GM12878 (cell line): Measurements from ENCODE around the gene KRTAP10-1. TPM values are rescaled to one million over a fixed set of nuclear protein-coding genes. Genes with fewer than 3 reads are reported as not detected.

ENCODE experiments used
- ATAC-seq: fragments of 200-7000 bp; cut with Tn5 transposase; 3 replicates; pipeline ENCODE4 v1.9.1; 2020; ENCODE audit warnings: mild to moderate bottlenecking, moderate library complexity
- BruUV-seq: library from RNA; stranded (reverse); fragments of 400-500 nt; replicated peaks from 2 replicates; lab custom pipeline; 2021; lab: Mats Ljungman, UMichigan
- CTCF ChIA-PET: fragments of 300-600 bp; sonication (Branson Sonifier 250); formaldehyde crosslinking; extraction: SDS; loops from one replicate; lab custom pipeline; 2021; ENCODE audit warnings: inconsistent platforms; lab: Yijun Ruan, JAX
- POLR2A ChIA-PET: fragments of 350-600 bp; formaldehyde crosslinking; extraction: SDS; loops from one replicate; lab custom pipeline; 2021; ENCODE audit warnings: inconsistent platforms; lab: Charles Lee
- RAD21 ChIA-PET: fragments of 300-600 bp; sonication (Branson Sonifier 250); formaldehyde crosslinking; loops from one replicate; lab custom pipeline; 2023; ENCODE audit warnings: antibody characterized with exemption; ENCODE audit not compliant: unreplicated experiment; lab: Charles Lee
- SMC1A ChIA-PET: fragments of 300-600 bp; sonication (Branson Sonifier 250); formaldehyde crosslinking; loops from one replicate; lab custom pipeline; 2023; ENCODE audit not compliant: unreplicated experiment, uncharacterized antibody; lab: Charles Lee
- DNase-seq: peaks from one replicate; pipeline ENCODE4 v3.0.0-alpha.2; 2011; ENCODE audit warnings: low read depth, low spot score
- FAIRE-seq: peaks from 3 replicates; lab custom pipeline; 2011; peaks lifted over from hg19 to GRCh38; lab: Jason Lieb, UNC
- H2AFZ ChIP-seq: 2 replicates; pipeline ENCODE4 v1.6.0; 2011; ENCODE audit warnings: low read depth, low read length, control low read depth; ENCODE audit not compliant: control insufficient read depth
- H3K27ac ChIP-seq: 2 replicates; pipeline ENCODE4 v1.5.1; 2011; ENCODE audit warnings: control low read depth; ENCODE audit not compliant: control insufficient read depth, insufficient read depth
- H3K27me3 ChIP-seq, 2 experiments: replicated peaks in 1 of 2; 2 replicates each; pipeline versions ENCODE4 v1.6.0 to v1.6.1; 2011; ENCODE audit warnings: low read length in 1 of 2; ENCODE audit not compliant: control insufficient read depth in 2 of 2, insufficient read depth in 2 of 2
- H3K36me3 ChIP-seq, 2 experiments: 2 replicates each; pipeline ENCODE4 v1.5.1; 2011; ENCODE audit warnings: low read length in 1 of 2; ENCODE audit not compliant: control insufficient read depth in 2 of 2, insufficient read depth in 2 of 2
- H3K4me1 ChIP-seq: 2 replicates; pipeline ENCODE4 v1.6.1; 2011; ENCODE audit warnings: mild to moderate bottlenecking, low read length, moderate library complexity, mixed read lengths; ENCODE audit not compliant: control insufficient read depth, insufficient read depth
- H3K4me2 ChIP-seq: 2 replicates; pipeline ENCODE4 v1.6.0; 2011; ENCODE audit warnings: control low read depth; ENCODE audit not compliant: control insufficient read depth, insufficient read depth
- H3K4me3 ChIP-seq: fragments of 200-600 bp; sonication (generic); 2 replicates; pipeline ENCODE4 v1.5.1; 2016
- H3K79me2 ChIP-seq: 2 replicates; pipeline ENCODE4 v1.6.0; 2011; ENCODE audit warnings: low read length; ENCODE audit not compliant: control insufficient read depth, insufficient read depth
- H3K9ac ChIP-seq: 2 replicates; pipeline ENCODE4 v1.8.0; 2011; ENCODE audit warnings: low read length, control low read depth, mixed read lengths; ENCODE audit not compliant: control insufficient read depth, insufficient read depth
- H3K9me3 ChIP-seq: replicated peaks from 3 replicates; pipeline ENCODE4 v1.5.1; 2011; ENCODE audit warnings: mild to moderate bottlenecking, low read length; ENCODE audit not compliant: control insufficient read depth, insufficient read depth
- H4K20me1 ChIP-seq: 2 replicates; pipeline ENCODE4 v1.6.0; 2011; ENCODE audit not compliant: control insufficient read depth, insufficient read depth
- CHD1 ChIP-seq: IDR thresholded peaks from 2 replicates; pipeline ENCODE4 v1.6.1; 2012; ENCODE audit warnings: low read depth, low read length, improper control_type of control experiment
- DPF2 ChIP-seq: fragments of 450-650 bp; IDR thresholded peaks from 2 replicates; pipeline ENCODE4 v1.6.1; 2017; ENCODE audit warnings: mild to moderate bottlenecking
- EZH2 ChIP-seq: IDR thresholded peaks from 2 replicates; pipeline ENCODE4 v1.6.1; 2012; ENCODE audit warnings: low read depth, mild to moderate bottlenecking, control low read depth, inconsistent platforms, low read length, borderline replicate concordance; ENCODE audit not compliant: control insufficient read depth
- FOXM1 ChIP-seq: IDR thresholded peaks from 2 replicates; pipeline ENCODE4 v1.6.1; 2012; ENCODE audit warnings: low read depth, mild to moderate bottlenecking, inconsistent platforms, low read length, moderate library complexity
- GATAD2B ChIP-seq: fragments of 450-650 bp; conservative IDR thresholded peaks from 2 replicates; pipeline ENCODE4 v1.6.1; 2017; ENCODE audit warnings: low read depth, mild to moderate bottlenecking, moderate library complexity
- KDM1A ChIP-seq: fragments of 200-600 bp; sonication (generic); IDR thresholded peaks from 2 replicates; pipeline ENCODE4 v1.6.1; 2016; ENCODE audit warnings: borderline replicate concordance
- MEF2B ChIP-seq: fragments of 450-650 bp; IDR thresholded peaks from 2 replicates; pipeline ENCODE4 v1.6.1; 2018; ENCODE audit warnings: mild to moderate bottlenecking, moderate library complexity; ENCODE audit not compliant: partially characterized antibody, poor library complexity, severe bottlenecking
- NFXL1 ChIP-seq: fragments of 450-650 bp; IDR thresholded peaks from 2 replicates; pipeline ENCODE4 v1.6.1; 2017; ENCODE audit warnings: antibody characterized with exemption, mild to moderate bottlenecking, borderline replicate concordance
- NKRF ChIP-seq: fragments of 450-650 bp; conservative IDR thresholded peaks from 2 replicates; pipeline ENCODE4 v1.6.1; 2017; ENCODE audit warnings: mild to moderate bottlenecking, moderate library complexity
- NRF1 ChIP-seq: conservative IDR thresholded peaks from 2 replicates; pipeline ENCODE4 v1.6.1; 2011; ENCODE audit warnings: mild to moderate bottlenecking, low read depth, low read length, improper control_type of control experiment
- PAX5 ChIP-seq: IDR thresholded peaks from 2 replicates; pipeline ENCODE4 v1.6.1; 2011; ENCODE audit warnings: low read depth, low read length, borderline replicate concordance
- RELA ChIP-seq: fragments of 450-650 bp; IDR thresholded peaks from 2 replicates; pipeline ENCODE4 v1.8.0; 2014; ENCODE audit warnings: borderline replicate concordance; ENCODE audit not compliant: partially characterized antibody
- SPI1 ChIP-seq: IDR thresholded peaks from 2 replicates; pipeline ENCODE4 v1.6.1; 2011; ENCODE audit warnings: low read depth, mild to moderate bottlenecking, low read length, moderate library complexity, borderline replicate concordance; ENCODE audit not compliant: insufficient read depth
- SUZ12 ChIP-seq: fragments of 200-600 bp; sonication (generic); IDR thresholded peaks from one replicate; pipeline ENCODE4 v1.6.1; 2018; ENCODE audit warnings: antibody characterized with exemption, mild to moderate bottlenecking; ENCODE audit not compliant: unreplicated experiment
- TCF12 ChIP-seq: IDR thresholded peaks from 2 replicates; pipeline ENCODE4 v1.6.1; 2011; ENCODE audit warnings: low read depth, mild to moderate bottlenecking, low read length
- WRNIP1 ChIP-seq: IDR thresholded peaks from 2 replicates; pipeline ENCODE4 v1.6.1; 2011; ENCODE audit warnings: low read depth, low read length, improper control_type of control experiment, borderline replicate concordance
- ZSCAN29 ChIP-seq: fragments of 450-650 bp; IDR thresholded peaks from 2 replicates; pipeline ENCODE4 v1.6.1; 2017; ENCODE audit warnings: mild to moderate bottlenecking, moderate library complexity
- WGBS: methylation state at CpG from one replicate; pipeline ENCODE4 v1.1.6; 2016; ENCODE audit warnings: low lambda C conversion rate; ENCODE audit not compliant: insufficient replicate concordance, insufficient coverage; ENCODE audit errors: missing lambda C conversion rate; 5-methylcytosine and 5-hydroxymethylcytosine counted together
- in situ Hi-C: fragments of 300-500 bp; cut with MboI; formaldehyde crosslinking; loops from 9 replicates; pipeline ENCODE4 v1.14.3; 2018; ENCODE audit warnings: mixed read lengths
- intact Hi-C: fragments of 100-400 bp; cut with micrococcal nuclease; formaldehyde crosslinking; loops from one replicate; pipeline ENCODE4 v1.14.2; 2022; ENCODE audit not compliant: unreplicated experiment
- polyA plus RNA-seq, 11 experiments: library from polyadenylated mRNA; depleted of rRNA in 4 of 11; unstranded in 6 of 11; stranded (reverse) in 5 of 11; fragments of >200 nt; fragmentation: Nextera tagmentation in 4 of 11; fragmentation: Illumina TruSeq in 1 of 11; extraction: Ambion mirVana in 4 of 11; extraction: Trizol in 1 of 11; gene quantifications; 1 replicate in 1 of 11; 2 replicates in 10 of 11; pipeline versions ENCODE4 v1.2.1 to v1.2.3, GENCODE V29; 2011 to 2016; ENCODE audit warnings: inconsistent platforms in 2 of 11, missing spikeins in 2 of 11, low read depth in 1 of 11
- total RNA-seq, 4 experiments: library from RNA; depleted of rRNA in 3 of 4; stranded (reverse); fragments of >200 nt in 3 of 4; fragmentation: Illumina TruSeq in 1 of 4; extraction: Trizol in 1 of 4; gene quantifications; 2 replicates each; pipeline versions ENCODE4 v1.2.1 to v1.2.3, GENCODE V29; 2013 to 2021

Gene KRTAP10-1
- total and polyA plus RNA-seq, 10 of the 15 experiments (the other 5 are each of a cell fraction or from before 2014, with no cell fraction given), result not detected

GRCh38 chr21:44542716-44543115, 2.7 kb upstream of the KRTAP10-1 start:
- RAD21 ChIA-PET, result no interaction called here
- in situ Hi-C loops (no loop called here), intact Hi-C loops (no loop called here)
- Histone ChIP-seq H3K4me1 (no peaks in the 10 kb centered on the region), H3K27me3 (no peaks in the 10 kb centered on the region), H2AFZ (no peak overlapping the region), H3K27ac (no peak overlapping the region), H3K9me3 (no peaks in the 10 kb centered on the region; the same call in 2 of the 3 replicates), H3K9ac (no peak overlapping the region)
- POLR2A ChIA-PET, result no interaction called here
- CTCF ChIA-PET, result no interaction called here
- SMC1A ChIA-PET, result no interaction called here
- TF ChIP-seq SPI1, result no peak
- TF ChIP-seq NRF1, result no peak
- TF ChIP-seq FOXM1, result no peak
- no peak for TF ChIP-seq ZSCAN29
- TF ChIP-seq EZH2, result no peak
- no peak for TF ChIP-seq MEF2B
- TF ChIP-seq GATAD2B, result no peak
- TF ChIP-seq, all 136 proteins: peak for 0
- WGBS, result 0% methylated on average over 1 of the region's 1 CpG
- Histone ChIP-seq H3K4me2 (no peak overlapping the region), H3K4me3 (no peak overlapping the region), H4K20me1 (no peaks in the 10 kb centered on the region), H3K36me3 (no peaks in the 10 kb centered on the region), H3K79me2 (no peaks in the 10 kb centered on the region)
- FAIRE-seq, result no peak
- no peak for DNase-seq
- ATAC-seq, result no peak
- no TSS peak for BruUV-seq

GRCh38 chr21:44540741-44541288, 820 bp upstream of the KRTAP10-1 start:
- CTCF ChIA-PET, result interaction anchor here (0.6 kb wide), 1 partner anchor 28 kb away, joined by 3 read pairs; no protein-coding TSS in a partner anchor
- H4K20me1 ChIP-seq, result no peaks in the 10 kb centered on the region
- no peaks in the 10 kb centered on the region; the same call in 2 of the 3 replicates for H3K9me3 ChIP-seq
- intact Hi-C loops, result no loop called here
- H3K27me3 ChIP-seq, result no peaks in the 10 kb centered on the region
- no peak overlapping the region for H3K4me3 ChIP-seq
- BruUV-seq, result no TSS peak
- no peak overlapping the region for H3K4me2 ChIP-seq
- DNase-seq (no peak), FAIRE-seq (no peak), ATAC-seq (no peak)
- H2AFZ ChIP-seq, result no peak overlapping the region
- WGBS, result 37% methylated on average over 11 of the region's 11 CpGs
- POLR2A ChIA-PET, result no interaction called here
- H3K4me1 ChIP-seq, result no peaks in the 10 kb centered on the region
- no peaks in the 10 kb centered on the region for H3K36me3 ChIP-seq
- TF ChIP-seq CHD1 (no peak), PAX5 (no peak), RELA (no peak), TCF12 (no peak), WRNIP1 (no peak), NKRF (no peak), KDM1A (no peak), NFXL1 (no peak), SUZ12 (no peak), DPF2 (no peak)
- H3K27ac ChIP-seq, result no peak overlapping the region
- SMC1A ChIA-PET, result no interaction called here
- no peak overlapping the region for H3K9ac ChIP-seq
- in situ Hi-C loops, result no loop called here
- no peaks in the 10 kb centered on the region for H3K79me2 ChIP-seq
- RAD21 ChIA-PET, result no interaction called here
